Mucosa of descending colon (tissue), 3 donors: ENCODE measurements around the gene PRPH2. TPM values are rescaled to one million over a fixed set of nuclear protein-coding genes. Genes with fewer than 3 reads are reported as not detected.

ENCODE experiments used
- ATAC-seq: fragments of 200-7000 bp; cut with Tn5 transposase; one replicate; pipeline ENCODE4 v1.9.1; 2020; ENCODE audit warnings: mild to moderate bottlenecking, moderate library complexity
- DNase-seq, 3 donors: peaks; one replicate each; pipeline ENCODE4 v3.0.0-alpha.2; 2020
- H3K36me3 ChIP-seq: fragments of 200-600 bp; one replicate; pipeline ENCODE4 v1.8.0; 2021; ENCODE audit warnings: low read depth, mild to moderate bottlenecking
- H3K4me1 ChIP-seq: fragments of 200-600 bp; one replicate; pipeline ENCODE4 v1.8.0; 2021; ENCODE audit warnings: low read depth, mild to moderate bottlenecking
- H3K4me3 ChIP-seq: fragments of 200-600 bp; one replicate; pipeline ENCODE4 v1.8.0; 2021; ENCODE audit warnings: mild to moderate bottlenecking
- H3K9me3 ChIP-seq: fragments of 200-600 bp; one replicate; pipeline ENCODE4 v1.8.0; 2021; ENCODE audit warnings: mild to moderate bottlenecking
- intact Hi-C, 2 donors: fragments of 100-400 bp; cut with DNase I in 1 of 2; cut with micrococcal nuclease in 1 of 2; formaldehyde crosslinking; loops; one replicate each; pipeline versions ENCODE4 v1.11.0 to v1.11.1; 2022; cut with DNase I, micrococcal nuclease
- total RNA-seq, 3 donors: library from RNA; stranded (reverse); fragmentation: NEBNext Ultra II Directional in 2 of 3; extraction: Animal tissue kit (Norgen Biotek cat#: 25700) in 2 of 3; gene quantifications; one replicate each; pipeline versions ENCODE4 v1.2.1 to v1.2.4, GENCODE V29; 2021 to 2023
- TF ChIP-seq, protein P1 (sequence below): fragments of 200-600 bp; IDR thresholded peaks from one replicate; pipeline ENCODE4 v1.8.0; 2022; ENCODE audit warnings: antibody characterized with exemption, mild to moderate bottlenecking
- donor health status: DM: no; HTN: no; CAD: no; lungs with moderate emphysema.
- donor health status: DM: no; HTN: no; CAD: no.
- donor health status: DM: no; HTN: yes; CAD: no.

PRPH2 gene
- total RNA-seq, 3 donors from 2014 or later, result 0.38 to 3.5 (median 0.72) TPM

DNA sequence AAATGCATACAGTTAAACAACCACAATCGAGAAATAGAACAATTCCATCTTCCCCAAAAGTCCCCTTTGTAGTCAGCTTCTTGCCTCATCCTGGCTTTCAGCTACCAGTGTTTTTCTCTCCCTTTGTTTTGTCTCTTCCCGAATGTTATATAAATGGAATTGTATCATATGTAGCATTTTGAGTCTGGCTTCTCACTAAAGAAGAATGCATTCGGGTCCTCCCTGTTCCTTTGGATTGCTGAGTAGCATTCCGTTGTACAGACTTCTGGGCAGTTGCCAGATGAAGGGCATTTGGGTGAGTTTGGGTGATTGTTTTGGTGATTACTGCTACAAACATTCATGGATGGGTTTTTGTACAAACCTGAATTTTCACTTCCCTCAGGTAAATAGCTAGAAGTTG is 27.8 kb downstream of the PRPH2 start:
- no peaks in the 10 kb centered on the region for H3K4me1 ChIP-seq
- no peak overlapping the region for H3K4me3 ChIP-seq
- DNase-seq, result no peak
- no peak for ATAC-seq
- no peaks in the 10 kb centered on the region for H3K9me3 ChIP-seq
- H3K36me3 ChIP-seq, result peaks cover 3% of the 10 kb centered on the region
- intact Hi-C loops, result no loop called here
- TF ChIP-seq, protein P1, sequence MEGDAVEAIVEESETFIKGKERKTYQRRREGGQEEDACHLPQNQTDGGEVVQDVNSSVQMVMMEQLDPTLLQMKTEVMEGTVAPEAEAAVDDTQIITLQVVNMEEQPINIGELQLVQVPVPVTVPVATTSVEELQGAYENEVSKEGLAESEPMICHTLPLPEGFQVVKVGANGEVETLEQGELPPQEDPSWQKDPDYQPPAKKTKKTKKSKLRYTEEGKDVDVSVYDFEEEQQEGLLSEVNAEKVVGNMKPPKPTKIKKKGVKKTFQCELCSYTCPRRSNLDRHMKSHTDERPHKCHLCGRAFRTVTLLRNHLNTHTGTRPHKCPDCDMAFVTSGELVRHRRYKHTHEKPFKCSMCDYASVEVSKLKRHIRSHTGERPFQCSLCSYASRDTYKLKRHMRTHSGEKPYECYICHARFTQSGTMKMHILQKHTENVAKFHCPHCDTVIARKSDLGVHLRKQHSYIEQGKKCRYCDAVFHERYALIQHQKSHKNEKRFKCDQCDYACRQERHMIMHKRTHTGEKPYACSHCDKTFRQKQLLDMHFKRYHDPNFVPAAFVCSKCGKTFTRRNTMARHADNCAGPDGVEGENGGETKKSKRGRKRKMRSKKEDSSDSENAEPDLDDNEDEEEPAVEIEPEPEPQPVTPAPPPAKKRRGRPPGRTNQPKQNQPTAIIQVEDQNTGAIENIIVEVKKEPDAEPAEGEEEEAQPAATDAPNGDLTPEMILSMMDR, result no peak

DNA sequence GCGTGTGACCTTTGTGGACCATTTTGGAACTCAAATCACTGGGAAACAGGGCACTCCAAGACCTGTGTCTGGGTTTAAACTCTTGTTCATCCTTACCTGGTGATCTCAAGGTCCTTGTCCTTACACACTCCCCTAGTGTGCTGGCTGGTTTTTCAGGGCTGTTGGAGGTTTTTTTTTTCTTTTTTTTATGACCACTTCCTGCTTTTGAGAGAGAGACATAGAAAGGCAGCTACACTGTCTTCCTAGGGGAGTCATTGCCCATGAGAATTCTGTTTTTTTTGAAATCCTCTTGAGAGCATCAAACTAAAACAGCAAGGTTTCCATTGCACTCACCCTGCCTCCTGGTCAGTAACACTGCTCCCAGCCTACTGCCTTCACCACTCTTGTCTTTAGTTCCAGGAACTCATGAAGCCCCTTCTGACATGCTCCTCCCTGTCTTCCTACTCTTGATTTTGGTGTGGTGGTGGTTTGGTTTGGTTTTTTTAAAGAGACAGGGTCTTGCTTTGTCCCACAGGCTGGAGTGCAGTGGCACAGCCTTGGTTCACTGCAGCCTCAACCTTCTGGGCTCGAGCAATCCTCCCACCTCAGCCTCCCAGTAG is 28.6 kb downstream of the PRPH2 start:
- ATAC-seq (peak; percentile 14), DNase-seq (no peak)
- TF ChIP-seq, protein P1, result no peak
- H3K9me3 ChIP-seq, result no peaks in the 10 kb centered on the region
- no peak overlapping the region for H3K4me3 ChIP-seq
- intact Hi-C loops, result no loop called here
- H3K4me1 ChIP-seq, result no peaks in the 10 kb centered on the region
- peaks cover 6% of the 10 kb centered on the region for H3K36me3 ChIP-seq

DNA sequence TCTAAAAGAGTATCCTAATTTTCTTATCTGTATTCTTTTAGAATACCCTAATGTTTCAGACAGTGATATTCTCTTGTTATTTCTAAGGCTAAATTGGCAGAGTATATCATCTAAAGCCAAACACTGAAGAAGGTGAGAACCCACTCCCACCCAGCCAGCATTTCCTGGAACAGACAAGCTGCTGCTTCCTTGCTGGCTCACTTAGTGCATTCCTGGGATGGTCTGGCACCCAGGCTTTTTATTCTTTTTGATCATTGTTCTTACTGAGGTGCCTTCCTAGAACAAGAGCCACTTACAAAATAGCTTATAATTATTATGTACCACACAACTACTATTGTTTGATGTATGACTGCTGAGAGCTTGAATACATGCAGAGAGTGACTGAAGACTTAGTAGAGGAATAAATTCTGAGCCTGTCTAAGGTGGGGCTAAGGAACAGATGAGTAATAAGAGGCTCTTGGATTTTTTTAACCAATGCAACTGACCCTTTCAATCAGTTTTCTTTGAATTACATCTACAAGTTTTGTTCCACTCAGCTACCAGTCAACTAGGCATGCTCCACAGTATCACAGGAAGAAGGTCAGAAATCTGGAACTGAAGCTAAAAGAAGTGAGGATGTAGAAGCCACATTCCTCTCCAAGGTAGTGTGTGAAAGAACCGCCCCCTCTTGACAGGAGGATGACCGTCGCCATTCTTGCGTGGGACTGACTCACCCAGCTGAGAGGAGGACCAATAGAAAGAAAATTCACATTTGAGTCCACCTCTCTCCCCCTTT is 30.1 kb downstream of the PRPH2 start:
- Histone ChIP-seq H3K36me3 (peaks cover 6% of the 10 kb centered on the region), H3K9me3 (no peaks in the 10 kb centered on the region), H3K4me1 (no peaks in the 10 kb centered on the region), H3K4me3 (no peak overlapping the region)
- TF ChIP-seq, protein P1, result no peak
- ATAC-seq, result no peak
- intact Hi-C loops, result no loop called here
- DNase-seq, result no peak

DNA sequence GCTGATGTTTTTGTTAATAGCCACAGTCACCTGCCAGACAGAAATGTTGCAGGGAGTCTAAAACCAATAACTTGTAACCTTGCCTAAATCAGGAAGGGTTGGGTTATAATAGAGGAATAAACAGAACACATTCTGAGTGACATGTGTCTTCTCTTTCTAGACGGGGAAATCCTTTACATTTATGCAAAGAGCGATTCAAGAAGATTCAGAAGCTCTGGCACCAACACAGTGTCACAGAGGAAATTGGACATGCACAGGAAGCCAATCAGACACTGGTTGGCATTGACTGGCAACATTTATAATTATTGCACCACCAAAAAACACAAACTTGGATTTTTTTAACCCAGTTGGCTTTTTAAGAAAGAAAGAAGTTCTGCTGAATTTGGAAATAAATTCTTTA is 31.5 kb downstream of the PRPH2 start:
- H3K4me3 ChIP-seq, result no peak overlapping the region
- ATAC-seq, result no peak
- intact Hi-C loops, result no loop called here
- no peaks in the 10 kb centered on the region for H3K4me1 ChIP-seq
- TF ChIP-seq, protein P1, result no peak
- H3K36me3 ChIP-seq, result peaks cover 6% of the 10 kb centered on the region
- H3K9me3 ChIP-seq, result no peaks in the 10 kb centered on the region
- no peak for DNase-seq

DNA sequence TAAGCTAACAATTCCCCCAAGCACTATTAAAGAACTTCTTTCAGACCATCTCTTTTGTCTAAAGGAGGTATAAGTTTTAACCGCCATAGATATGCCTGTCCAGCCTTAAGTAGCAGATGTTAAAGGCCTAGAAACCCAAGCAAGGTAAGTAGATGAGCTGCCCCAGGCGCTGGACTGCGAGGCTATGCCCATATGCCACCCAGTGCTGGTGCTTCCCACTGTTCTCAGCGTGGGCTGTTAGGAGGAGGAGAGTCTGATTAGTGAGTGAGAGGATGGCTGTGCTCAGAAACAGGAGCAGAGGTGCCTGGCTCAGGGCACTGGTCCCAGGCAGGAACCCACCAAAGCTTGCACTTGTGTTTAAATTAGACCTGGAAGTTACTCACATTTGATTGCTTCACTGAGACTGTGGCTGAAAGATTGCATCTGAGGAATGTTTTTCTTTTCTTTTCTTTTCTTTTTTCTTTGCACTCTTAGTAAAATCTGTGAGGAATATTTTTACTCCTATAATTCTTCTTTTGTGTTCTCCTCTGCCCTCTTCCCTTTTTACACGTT is 32.2 kb downstream of the PRPH2 start:
- no peak for ATAC-seq
- no peak overlapping the region for H3K4me3 ChIP-seq
- no peaks in the 10 kb centered on the region for H3K4me1 ChIP-seq
- TF ChIP-seq, protein P1, result no peak
- intact Hi-C loops, result no loop called here
- H3K9me3 ChIP-seq, result no peaks in the 10 kb centered on the region
- no peak for DNase-seq
- H3K36me3 ChIP-seq, result peaks cover 6% of the 10 kb centered on the region
